GM19043 (cell line): Measurements from ENCODE around the gene ABCA7.

Experiments
- ATAC-seq: cut with Tn5 transposase; IDR thresholded peaks from one replicate; pipeline ENCODE4 v1.9.1; 2021; ENCODE audit warnings: low read depth; ENCODE audit not compliant: unreplicated experiment

The ABCA7 gene

GRCh38 chr19:1070931-1071791, 31.3 kb downstream of the ABCA7 start:
- ATAC-seq, result no peak

GRCh38 chr19:1072371-1073015, 32.6 kb downstream of the ABCA7 start:
- ATAC-seq, result no peak

GRCh38 chr19:1073063-1073955, 33.4 kb downstream of the ABCA7 start:
- no peak for ATAC-seq

GRCh38 chr19:1073956-1074517, 34.1 kb downstream of the ABCA7 start:
- ATAC-seq, result no peak

- no peak for ATAC-seq
These were observed 34.8 kb downstream of the ABCA7 start for GRCh38 chr19:1074544-1075283.

- ATAC-seq, result no peak
These were observed 36.1 kb downstream of the ABCA7 start for GRCh38 chr19:1076046-1076386.

GRCh38 chr19:1076951-1077350, 37.0 kb downstream of the ABCA7 start:
- ATAC-seq, result peak; percentile 53

GRCh38 chr19:1079566-1080111, 39.7 kb downstream of the ABCA7 start:
- ATAC-seq, result no peak

GRCh38 chr19:1080360-1081161, 40.7 kb downstream of the ABCA7 start:
- ATAC-seq, result no peak

GRCh38 chr19:1081301-1082164, 41.6 kb downstream of the ABCA7 start:
- no peak for ATAC-seq

- ATAC-seq, result no peak
These were observed 42.4 kb downstream of the ABCA7 start for GRCh38 chr19:1082165-1082927.

GRCh38 chr19:1082928-1083816, 43.3 kb downstream of the ABCA7 start:
- no peak for ATAC-seq

- ATAC-seq, result no peak
These were observed 44.3 kb downstream of the ABCA7 start for GRCh38 chr19:1084024-1084868.

GRCh38 chr19:1085053-1085658, 45.2 kb downstream of the ABCA7 start:
- ATAC-seq, result no peak
